ENCODE results near the gene RNF207.

DNA sequence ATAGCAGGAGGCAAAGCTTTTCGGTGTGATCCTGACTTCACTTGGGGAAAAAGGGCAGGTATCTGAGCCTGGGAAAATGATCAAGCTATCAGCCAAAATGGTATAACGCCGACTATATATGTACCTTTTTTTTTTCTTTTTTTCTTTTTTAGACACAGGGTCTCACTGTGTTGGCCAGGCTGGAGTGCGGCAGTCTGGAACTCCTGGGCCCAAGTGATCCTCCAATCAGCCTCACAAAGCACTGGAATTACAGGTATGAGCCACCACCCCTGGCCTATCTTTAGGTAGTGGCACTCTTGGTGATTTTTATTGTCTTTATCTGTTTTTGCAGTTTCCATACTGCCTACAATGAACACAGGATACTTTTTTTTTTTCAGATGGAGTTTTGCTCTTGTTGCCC is 31.2 kb downstream of the RNF207 start:
- TF ChIP-seq, protein P1, sequence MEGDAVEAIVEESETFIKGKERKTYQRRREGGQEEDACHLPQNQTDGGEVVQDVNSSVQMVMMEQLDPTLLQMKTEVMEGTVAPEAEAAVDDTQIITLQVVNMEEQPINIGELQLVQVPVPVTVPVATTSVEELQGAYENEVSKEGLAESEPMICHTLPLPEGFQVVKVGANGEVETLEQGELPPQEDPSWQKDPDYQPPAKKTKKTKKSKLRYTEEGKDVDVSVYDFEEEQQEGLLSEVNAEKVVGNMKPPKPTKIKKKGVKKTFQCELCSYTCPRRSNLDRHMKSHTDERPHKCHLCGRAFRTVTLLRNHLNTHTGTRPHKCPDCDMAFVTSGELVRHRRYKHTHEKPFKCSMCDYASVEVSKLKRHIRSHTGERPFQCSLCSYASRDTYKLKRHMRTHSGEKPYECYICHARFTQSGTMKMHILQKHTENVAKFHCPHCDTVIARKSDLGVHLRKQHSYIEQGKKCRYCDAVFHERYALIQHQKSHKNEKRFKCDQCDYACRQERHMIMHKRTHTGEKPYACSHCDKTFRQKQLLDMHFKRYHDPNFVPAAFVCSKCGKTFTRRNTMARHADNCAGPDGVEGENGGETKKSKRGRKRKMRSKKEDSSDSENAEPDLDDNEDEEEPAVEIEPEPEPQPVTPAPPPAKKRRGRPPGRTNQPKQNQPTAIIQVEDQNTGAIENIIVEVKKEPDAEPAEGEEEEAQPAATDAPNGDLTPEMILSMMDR (IDR thresholded peaks at IDR 0.05; ENCODE audit: low read length): no peak
- no peak for TF ChIP-seq EZH2 (optimal IDR thresholded peaks at IDR 0.05; ENCODE audit: low read depth, low read length)
- TF ChIP-seq EZH2phosphoT487 (IDR thresholded peaks at IDR 0.05; ENCODE audit: low read length): no peak
